Testis (tissue), 2 donors: ENCODE measurements around the gene IL1F10.

Experiments
- POLR2A ChIP-seq: fragments of 450-650 bp; IDR thresholded peaks from one replicate; pipeline ENCODE4 v1.6.1; 2017; ENCODE audit warnings: antibody characterized with exemption, mild to moderate bottlenecking, moderate library complexity
- TF ChIP-seq, protein P1 (sequence below), 3 experiments: fragments of 450-650 bp in 2 of 3; fragments of 200-600 bp in 1 of 3; sonication (generic) in 1 of 3; IDR thresholded peaks; one replicate each; pipeline ENCODE4 v1.5.1; 2016 to 2019; ENCODE audit warnings: antibody characterized with exemption in 3 of 3, mild to moderate bottlenecking in 2 of 3, moderate library complexity in 1 of 3

DNA sequence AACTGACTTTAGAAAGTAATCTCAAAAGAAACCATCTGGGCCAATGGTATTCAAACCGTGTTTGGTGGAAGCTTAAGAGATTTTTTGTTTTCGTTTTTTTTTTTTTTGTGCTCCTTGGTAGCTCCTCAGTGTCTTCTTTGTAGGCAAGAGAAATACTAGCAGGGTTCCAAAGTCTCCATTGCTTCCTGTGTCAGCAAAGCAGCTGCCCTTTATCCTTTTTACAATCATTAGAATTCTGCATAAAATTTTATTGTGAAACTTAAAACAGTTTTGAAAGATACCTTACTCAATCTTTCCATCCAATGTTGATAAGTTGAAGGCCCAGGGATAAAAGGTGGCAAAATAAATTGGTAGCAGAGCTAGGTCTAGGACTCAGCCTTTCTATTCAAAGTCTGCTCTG is 479 bp downstream of the IL1F10 start:
- TF ChIP-seq, protein P1, sequence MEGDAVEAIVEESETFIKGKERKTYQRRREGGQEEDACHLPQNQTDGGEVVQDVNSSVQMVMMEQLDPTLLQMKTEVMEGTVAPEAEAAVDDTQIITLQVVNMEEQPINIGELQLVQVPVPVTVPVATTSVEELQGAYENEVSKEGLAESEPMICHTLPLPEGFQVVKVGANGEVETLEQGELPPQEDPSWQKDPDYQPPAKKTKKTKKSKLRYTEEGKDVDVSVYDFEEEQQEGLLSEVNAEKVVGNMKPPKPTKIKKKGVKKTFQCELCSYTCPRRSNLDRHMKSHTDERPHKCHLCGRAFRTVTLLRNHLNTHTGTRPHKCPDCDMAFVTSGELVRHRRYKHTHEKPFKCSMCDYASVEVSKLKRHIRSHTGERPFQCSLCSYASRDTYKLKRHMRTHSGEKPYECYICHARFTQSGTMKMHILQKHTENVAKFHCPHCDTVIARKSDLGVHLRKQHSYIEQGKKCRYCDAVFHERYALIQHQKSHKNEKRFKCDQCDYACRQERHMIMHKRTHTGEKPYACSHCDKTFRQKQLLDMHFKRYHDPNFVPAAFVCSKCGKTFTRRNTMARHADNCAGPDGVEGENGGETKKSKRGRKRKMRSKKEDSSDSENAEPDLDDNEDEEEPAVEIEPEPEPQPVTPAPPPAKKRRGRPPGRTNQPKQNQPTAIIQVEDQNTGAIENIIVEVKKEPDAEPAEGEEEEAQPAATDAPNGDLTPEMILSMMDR (IDR thresholded peaks at IDR 0.05) = no peak
- TF ChIP-seq POLR2A = no peak
